Choroid plexus epithelial cell (primary cell): Measurements from ENCODE around the gene STAC2.

Source experiments
- DNase-seq: peaks from one replicate; pipeline ENCODE4 v3.0.0-alpha.2; 2010; ENCODE audit warnings: low read depth
- H3K4me3 ChIP-seq: 2 replicates; pipeline ENCODE4 v1.5.1; 2011; ENCODE audit warnings: low read depth, mild to moderate bottlenecking, control low read depth, low read length, moderate library complexity
- CTCF ChIP-seq: conservative IDR thresholded peaks from 2 replicates; pipeline ENCODE4 v1.5.1; 2011; ENCODE audit warnings: low read depth, mild to moderate bottlenecking, control low read depth, inconsistent platforms, low read length, moderate library complexity

Gene STAC2

DNA sequence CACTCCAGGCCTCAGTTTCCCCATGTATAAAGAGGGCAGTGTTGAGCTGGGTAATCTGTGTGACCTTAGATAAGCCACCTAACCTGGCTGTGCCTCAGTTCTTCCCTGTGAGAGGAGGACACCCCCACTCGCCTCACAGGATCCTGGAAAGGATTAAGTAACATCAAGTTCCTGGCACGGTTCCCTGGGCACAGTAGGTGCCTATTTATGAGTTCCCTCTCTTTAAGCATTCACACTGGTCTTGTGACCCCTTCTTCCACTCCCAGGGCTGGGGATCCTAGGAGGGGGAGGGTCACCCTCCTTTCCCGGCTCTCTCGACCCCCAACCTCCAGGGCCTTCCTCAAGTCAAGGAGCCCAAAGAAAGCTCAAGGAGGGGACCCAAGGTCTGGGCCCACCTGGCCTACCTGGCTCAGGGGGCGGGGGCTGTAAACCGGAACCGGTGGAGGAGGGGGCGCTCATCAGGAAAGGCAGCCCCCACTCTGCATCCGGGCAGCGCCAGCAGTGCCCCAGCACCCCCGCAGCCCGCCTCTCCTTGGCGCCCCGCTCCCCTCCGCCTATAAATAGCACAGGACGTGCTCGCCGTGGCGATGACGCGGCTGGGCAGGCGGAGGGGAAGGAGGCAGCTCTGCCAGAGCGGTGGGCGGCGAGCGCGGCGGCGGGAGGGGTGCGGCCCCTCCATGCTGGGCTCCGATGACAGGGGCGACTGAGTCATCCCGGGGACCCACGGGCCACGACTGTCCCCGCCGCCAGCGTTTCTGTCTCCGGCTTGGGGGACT lies 16.2 kb downstream of the STAC2 start:
- peak; percentile 69 for DNase-seq
- no peak for TF ChIP-seq CTCF
- peak overlapping the region; percentile 41 for H3K4me3 ChIP-seq

- DNase-seq: no peak
- H3K4me3 ChIP-seq: no peak overlapping the region
- no peak for TF ChIP-seq CTCF
These were observed 16.9 kb downstream of the STAC2 start for GRCh38 chr17:39208893-39209292.

- no peak for DNase-seq
- H3K4me3 ChIP-seq: no peak overlapping the region
- no peak for TF ChIP-seq CTCF
These were observed 17.6 kb downstream of the STAC2 start for GRCh38 chr17:39208136-39208535.

DNA sequence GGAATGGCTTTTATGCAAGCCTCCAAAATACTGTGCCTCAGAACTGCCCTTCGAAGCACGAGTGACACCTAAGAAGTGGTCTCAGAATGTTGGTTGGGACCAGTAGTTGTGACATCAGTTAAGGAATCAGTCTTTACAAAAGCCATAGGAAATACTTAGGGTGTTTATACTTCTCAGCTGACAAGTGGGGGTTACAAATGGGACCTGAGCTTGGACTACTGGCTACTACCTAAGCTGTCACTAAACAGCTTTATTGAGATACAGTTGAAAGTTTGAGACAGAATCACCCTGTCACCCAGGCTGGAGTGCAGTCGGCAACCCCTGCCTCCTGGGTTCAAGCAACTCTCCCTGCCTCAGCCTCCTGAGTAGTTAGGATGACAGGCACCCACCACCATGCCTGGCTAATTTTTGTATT lies 20.6 kb downstream of the STAC2 start:
- no peak for DNase-seq
- no peak for TF ChIP-seq CTCF
- no peak overlapping the region for H3K4me3 ChIP-seq

DNA sequence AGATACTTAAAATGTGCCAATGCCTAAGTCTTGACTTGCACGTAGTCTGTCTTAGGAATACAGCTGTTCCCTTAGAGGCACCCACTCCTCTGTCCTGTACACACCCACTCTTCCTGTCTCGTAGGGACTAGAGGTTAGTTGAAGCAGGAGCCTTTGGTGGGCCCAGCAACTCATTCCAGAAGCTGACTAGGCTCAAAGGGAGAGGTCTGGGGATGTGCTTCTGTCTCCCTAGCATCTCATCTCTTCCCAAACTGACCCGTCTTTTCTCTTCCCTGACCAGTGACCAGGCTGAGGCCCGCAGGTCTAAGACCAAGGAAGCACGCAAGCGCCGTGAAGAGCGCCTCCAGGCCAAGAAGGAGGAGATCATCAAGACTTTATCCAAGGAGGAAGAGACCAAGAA lies 21.5 kb downstream of the STAC2 start:
- DNase-seq: no peak
- no peak overlapping the region for H3K4me3 ChIP-seq
- no peak for TF ChIP-seq CTCF

GRCh38 chr17:39200957-39201510 lies 24.7 kb downstream of the STAC2 start:
- no peak for DNase-seq
- peak overlapping the region; percentile 91 for H3K4me3 ChIP-seq
- TF ChIP-seq CTCF: no peak
